Measurements from ENCODE around the gene EREG.

DNA sequence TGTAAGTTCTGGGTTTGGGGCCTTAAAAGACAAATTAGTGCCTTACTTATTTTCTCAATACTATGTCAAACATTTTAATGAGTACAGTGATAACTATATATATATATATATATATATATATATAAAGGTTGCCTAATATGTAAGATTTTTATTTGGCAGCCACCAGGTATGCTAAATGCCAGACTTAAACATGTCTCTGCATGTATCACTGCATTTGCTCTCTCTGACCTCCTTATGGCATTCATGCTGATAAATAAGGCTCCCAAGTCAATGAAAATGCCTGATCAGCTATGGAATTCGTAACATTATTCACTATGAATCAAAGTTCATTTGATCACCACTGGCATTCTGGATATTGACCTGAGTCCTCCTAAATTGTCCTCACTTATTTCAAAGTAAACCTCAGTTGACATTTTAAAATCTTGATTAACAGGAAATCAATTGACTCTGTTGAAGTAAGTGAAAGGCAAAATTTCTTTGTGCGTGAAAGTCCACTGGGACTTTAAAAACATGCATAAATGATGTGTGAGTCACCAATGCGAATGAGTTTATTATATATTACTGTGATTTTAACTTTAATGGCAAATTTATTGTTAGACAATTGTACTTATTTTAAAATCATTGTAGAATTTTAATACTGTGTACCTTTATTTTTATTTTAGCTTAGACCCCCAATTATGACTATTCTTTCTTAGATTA lies 50.8 kb downstream of the EREG start:
- TF ChIP-seq MAFK (IDR thresholded peaks at IDR 0.05; ENCODE audit: partially characterized antibody) (no peak), EP300 (IDR thresholded peaks at IDR 0.05) (no peak), POLR2A (IDR thresholded peaks at IDR 0.05; ENCODE audit: low read length) (no peak), JUN (IDR thresholded peaks at IDR 0.05) (no peak), EHMT2 (IDR thresholded peaks at IDR 0.05; ENCODE audit: low read depth) (no peak), CEBPB (IDR thresholded peaks at IDR 0.05) (no peak), CHD2 (IDR thresholded peaks at IDR 0.05; ENCODE audit: low read length, partially characterized antibody) (no peak), RAD21 (conservative IDR thresholded peaks at IDR 0.05 in 1 of 2, IDR thresholded peaks at IDR 0.05 in 1 of 2) (no peak)
- TF ChIP-seq, protein P1, sequence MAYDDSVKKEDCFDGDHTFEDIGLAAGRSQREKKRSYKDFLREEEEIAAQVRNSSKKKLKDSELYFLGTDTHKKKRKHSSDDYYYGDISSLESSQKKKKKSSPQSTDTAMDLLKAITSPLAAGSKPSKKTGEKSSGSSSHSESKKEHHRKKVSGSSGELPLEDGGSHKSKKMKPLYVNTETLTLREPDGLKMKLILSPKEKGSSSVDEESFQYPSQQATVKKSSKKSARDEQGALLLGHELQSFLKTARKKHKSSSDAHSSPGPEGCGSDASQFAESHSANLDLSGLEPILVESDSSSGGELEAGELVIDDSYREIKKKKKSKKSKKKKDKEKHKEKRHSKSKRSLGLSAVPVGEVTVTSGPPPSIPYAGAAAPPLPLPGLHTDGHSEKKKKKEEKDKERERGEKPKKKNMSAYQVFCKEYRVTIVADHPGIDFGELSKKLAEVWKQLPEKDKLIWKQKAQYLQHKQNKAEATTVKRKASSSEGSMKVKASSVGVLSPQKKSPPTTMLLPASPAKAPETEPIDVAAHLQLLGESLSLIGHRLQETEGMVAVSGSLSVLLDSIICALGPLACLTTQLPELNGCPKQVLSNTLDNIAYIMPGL (CRISPR knock-in tag; IDR thresholded peaks at IDR 0.05; ENCODE audit: borderline replicate concordance) = no peak
- TF ChIP-seq, protein P2, sequence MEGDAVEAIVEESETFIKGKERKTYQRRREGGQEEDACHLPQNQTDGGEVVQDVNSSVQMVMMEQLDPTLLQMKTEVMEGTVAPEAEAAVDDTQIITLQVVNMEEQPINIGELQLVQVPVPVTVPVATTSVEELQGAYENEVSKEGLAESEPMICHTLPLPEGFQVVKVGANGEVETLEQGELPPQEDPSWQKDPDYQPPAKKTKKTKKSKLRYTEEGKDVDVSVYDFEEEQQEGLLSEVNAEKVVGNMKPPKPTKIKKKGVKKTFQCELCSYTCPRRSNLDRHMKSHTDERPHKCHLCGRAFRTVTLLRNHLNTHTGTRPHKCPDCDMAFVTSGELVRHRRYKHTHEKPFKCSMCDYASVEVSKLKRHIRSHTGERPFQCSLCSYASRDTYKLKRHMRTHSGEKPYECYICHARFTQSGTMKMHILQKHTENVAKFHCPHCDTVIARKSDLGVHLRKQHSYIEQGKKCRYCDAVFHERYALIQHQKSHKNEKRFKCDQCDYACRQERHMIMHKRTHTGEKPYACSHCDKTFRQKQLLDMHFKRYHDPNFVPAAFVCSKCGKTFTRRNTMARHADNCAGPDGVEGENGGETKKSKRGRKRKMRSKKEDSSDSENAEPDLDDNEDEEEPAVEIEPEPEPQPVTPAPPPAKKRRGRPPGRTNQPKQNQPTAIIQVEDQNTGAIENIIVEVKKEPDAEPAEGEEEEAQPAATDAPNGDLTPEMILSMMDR (IDR thresholded peaks at IDR 0.05) = no peak
- TF ChIP-seq, protein P3, sequence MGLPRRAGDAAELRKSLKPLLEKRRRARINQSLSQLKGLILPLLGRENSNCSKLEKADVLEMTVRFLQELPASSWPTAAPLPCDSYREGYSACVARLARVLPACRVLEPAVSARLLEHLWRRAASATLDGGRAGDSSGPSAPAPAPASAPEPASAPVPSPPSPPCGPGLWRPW (IDR thresholded peaks at IDR 0.05) = no peak
- TF ChIP-seq, protein P4, sequence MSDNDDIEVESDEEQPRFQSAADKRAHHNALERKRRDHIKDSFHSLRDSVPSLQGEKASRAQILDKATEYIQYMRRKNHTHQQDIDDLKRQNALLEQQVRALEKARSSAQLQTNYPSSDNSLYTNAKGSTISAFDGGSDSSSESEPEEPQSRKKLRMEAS (IDR thresholded peaks at IDR 0.05) = no peak

Data from A549 (cell line).